Calu3 (cell line): ENCODE results near the gene DMAC2L. TPM values are rescaled to one million over a fixed set of nuclear protein-coding genes. Genes with fewer than 3 reads are reported as not detected.

Source experiments
- BruUV-seq: library from RNA; stranded (reverse); fragments of 400-500 nt; replicated peaks from 2 replicates; lab custom pipeline; 2021; lab: Mats Ljungman, UMichigan
- CTCF ChIA-PET: fragments of 300-600 bp; sonication (Branson Sonifier 250); formaldehyde crosslinking; loops from one replicate; lab custom pipeline; 2022; ENCODE audit warnings: antibody characterized with exemption; lab: Charles Lee
- DNase-seq: peaks from one replicate; pipeline ENCODE4 v3.0.0; 2022
- H3K27ac Mint-ChIP-seq: one replicate; pipeline ENCODE4 v1.8.0; 2022; ENCODE audit warnings: mixed read lengths; ENCODE audit not compliant: unreplicated experiment
- H3K27me3 Mint-ChIP-seq: one replicate; pipeline ENCODE4 v1.8.0; 2022; ENCODE audit warnings: mixed read lengths; ENCODE audit not compliant: unreplicated experiment
- H3K36me3 Mint-ChIP-seq: one replicate; pipeline ENCODE4 v1.8.0; 2022; ENCODE audit warnings: mild to moderate bottlenecking, moderate library complexity, mixed read lengths; ENCODE audit not compliant: insufficient read depth, unreplicated experiment
- H3K4me1 Mint-ChIP-seq: one replicate; pipeline ENCODE4 v1.8.0; 2022; ENCODE audit warnings: mild to moderate bottlenecking, low read depth, mixed read lengths; ENCODE audit not compliant: unreplicated experiment
- H3K4me3 Mint-ChIP-seq: one replicate; pipeline ENCODE4 v1.8.0; 2022; ENCODE audit warnings: mild to moderate bottlenecking, low read depth, moderate library complexity, mixed read lengths; ENCODE audit not compliant: unreplicated experiment
- H3K9me3 Mint-ChIP-seq: one replicate; pipeline ENCODE4 v1.8.0; 2022; ENCODE audit warnings: low read depth, mixed read lengths; ENCODE audit not compliant: unreplicated experiment
- CTCF ChIP-seq: fragments of 200-600 bp; IDR thresholded peaks from one replicate; pipeline ENCODE4 v1.8.0; 2022; ENCODE audit warnings: antibody characterized with exemption; ENCODE audit not compliant: unreplicated experiment
- intact Hi-C: fragments of 100-400 bp; cut with micrococcal nuclease; formaldehyde crosslinking; loops from one replicate; pipeline ENCODE4 v1.10.0; 2022; ENCODE audit not compliant: unreplicated experiment
- total RNA-seq: library from RNA; stranded (reverse); gene quantifications from 2 replicates; pipeline ENCODE4 v1.2.3, GENCODE V29; 2022

Gene DMAC2L
- total RNA-seq, 1 experiment from 2014 or later, result 21.2 TPM

DNA sequence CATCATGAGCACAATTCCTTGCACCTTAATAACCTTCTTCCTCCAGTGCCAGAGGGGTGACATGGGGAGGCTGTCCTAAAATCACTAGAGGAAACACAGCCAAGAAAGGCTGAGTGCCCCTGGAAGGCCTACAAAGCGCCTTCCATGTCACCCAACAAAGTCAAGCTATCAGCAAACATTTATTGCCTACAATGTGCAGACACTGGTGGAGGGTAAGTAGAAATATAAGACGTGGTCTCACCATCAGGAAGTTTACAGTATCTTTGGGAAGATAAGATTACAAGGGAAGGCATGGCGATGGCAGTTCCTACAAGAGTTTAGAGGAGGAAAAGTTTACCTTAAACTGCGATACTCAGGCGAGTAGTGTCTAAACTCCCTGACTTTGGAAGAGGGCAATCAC lies 27.9 kb downstream of the DMAC2L start:
- Mint-ChIP-seq H3K27me3 (no peaks in the 10 kb centered on the region), H3K4me1 (no peaks in the 10 kb centered on the region), H3K36me3 (no peaks in the 10 kb centered on the region), H3K4me3 (no peak overlapping the region), H3K9me3 (no peaks in the 10 kb centered on the region), H3K27ac (no peak overlapping the region)
- intact Hi-C loops, result no loop called here
- DNase-seq, result no peak
- no peak for TF ChIP-seq CTCF
- no TSS peak for BruUV-seq
- CTCF ChIA-PET, result interaction anchor here (0.6 kb wide), 1 partner anchor 70 kb away, joined by 3 read pairs; no protein-coding TSS in a partner anchor

GRCh38 chr14:50340963-50341362 lies 28.8 kb downstream of the DMAC2L start:
- no peaks in the 10 kb centered on the region for H3K4me1 Mint-ChIP-seq
- H3K27ac Mint-ChIP-seq, result no peak overlapping the region
- no peaks in the 10 kb centered on the region for H3K9me3 Mint-ChIP-seq
- intact Hi-C loops, result no loop called here
- TF ChIP-seq CTCF, result no peak
- DNase-seq, result no peak
- no peaks in the 10 kb centered on the region for H3K36me3 Mint-ChIP-seq
- no TSS peak for BruUV-seq
- H3K27me3 Mint-ChIP-seq, result no peaks in the 10 kb centered on the region
- no peak overlapping the region for H3K4me3 Mint-ChIP-seq
- CTCF ChIA-PET, result interaction anchor here (0.5 to 1.1 kb wide), 3 partner anchors 24 to 811 kb away, joined by 3 to 4 read pairs (median 3); no protein-coding TSS in a partner anchor

DNA sequence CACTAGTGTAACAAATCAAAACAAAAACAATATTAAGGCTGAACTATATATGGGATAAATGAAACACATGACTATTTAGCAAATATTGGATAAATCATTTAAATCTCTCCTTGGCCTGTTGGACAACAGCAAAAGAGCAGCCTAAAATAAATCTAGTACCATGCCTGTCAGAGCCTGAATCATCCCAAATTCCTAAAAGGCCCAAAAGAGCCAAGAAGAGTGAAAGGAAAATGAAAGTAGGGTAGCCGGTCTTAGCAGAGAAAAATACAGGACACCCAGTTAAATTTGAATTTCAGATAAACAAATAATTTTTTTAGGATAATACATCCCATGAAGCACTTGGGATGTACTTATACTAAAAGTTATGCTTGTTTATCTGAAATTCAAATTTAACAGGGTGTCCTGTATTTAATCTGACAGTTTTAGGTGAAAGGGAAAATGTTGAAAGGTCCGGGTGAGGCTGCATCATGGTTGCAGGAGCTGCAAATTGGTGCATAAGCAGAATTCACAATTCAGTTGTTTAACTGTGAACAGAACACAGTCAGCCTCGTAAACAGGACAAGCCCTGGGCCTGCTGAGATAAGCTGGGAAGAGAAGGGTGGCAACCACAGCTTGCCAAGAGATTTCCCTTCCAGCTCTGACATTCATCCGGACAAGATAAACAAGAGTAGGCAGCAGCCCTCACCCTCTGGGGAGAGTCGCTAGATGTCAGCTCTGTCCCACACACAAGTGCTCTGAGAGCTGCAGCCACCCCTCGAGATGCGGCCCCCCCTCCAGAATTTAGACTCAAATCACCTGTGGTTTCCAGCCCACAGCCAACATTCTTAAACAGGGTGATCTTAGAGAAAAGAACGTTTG lies 30.3 kb downstream of the DMAC2L start:
- no peaks in the 10 kb centered on the region for H3K36me3 Mint-ChIP-seq
- intact Hi-C loops, result no loop called here
- H3K4me3 Mint-ChIP-seq, result no peak overlapping the region
- H3K9me3 Mint-ChIP-seq, result no peaks in the 10 kb centered on the region
- peaks cover 8% of the 10 kb centered on the region for H3K4me1 Mint-ChIP-seq
- no TSS peak for BruUV-seq
- no peak for DNase-seq
- TF ChIP-seq CTCF, result no peak
- H3K27me3 Mint-ChIP-seq, result no peaks in the 10 kb centered on the region
- no peak overlapping the region for H3K27ac Mint-ChIP-seq
- CTCF ChIA-PET, result no interaction called here

DNA sequence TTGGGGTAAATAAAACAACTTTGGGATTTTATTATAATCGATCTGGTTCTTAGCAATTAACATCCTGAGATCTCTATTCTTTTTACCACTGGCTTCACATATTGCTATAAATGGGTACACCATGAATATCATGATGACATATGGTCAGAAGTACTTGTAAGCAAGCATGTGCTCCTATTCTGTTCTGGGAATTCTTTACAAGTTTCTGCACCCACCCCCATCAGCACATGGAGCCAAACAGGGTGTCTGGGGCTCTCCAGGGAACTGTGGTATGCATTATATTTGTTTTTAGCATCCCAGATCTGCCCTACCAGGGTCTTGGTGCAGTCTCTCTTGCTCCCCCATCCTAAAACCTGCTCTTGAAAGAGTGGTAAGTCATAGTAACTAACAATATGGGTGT lies 31.3 kb downstream of the DMAC2L start:
- no TSS peak for BruUV-seq
- no peak for DNase-seq
- Mint-ChIP-seq H3K4me1 (peaks cover 14% of the 10 kb centered on the region), H3K27ac (no peak overlapping the region), H3K27me3 (no peaks in the 10 kb centered on the region), H3K4me3 (no peak overlapping the region), H3K9me3 (no peaks in the 10 kb centered on the region), H3K36me3 (no peaks in the 10 kb centered on the region)
- CTCF ChIA-PET, result no interaction called here
- no peak for TF ChIP-seq CTCF
- intact Hi-C loops, result no loop called here
